Hepatocyte (in vitro differentiated cells): ENCODE results near the gene LRRK2.

Experiments
- EZH2phosphoT487 ChIP-seq: fragments of 200-600 bp; sonication (generic); IDR thresholded peaks from one replicate; pipeline ENCODE4 v1.6.1; 2018; ENCODE audit warnings: antibody characterized with exemption, mild to moderate bottlenecking, low read depth, moderate library complexity; ENCODE audit not compliant: unreplicated experiment, severe bottlenecking
- TF ChIP-seq, protein P1 (sequence below): fragments of 200-600 bp; sonication (generic); IDR thresholded peaks from 2 replicates; pipeline ENCODE4 v1.5.1; 2016; ENCODE audit warnings: antibody characterized with exemption, mild to moderate bottlenecking; ENCODE audit not compliant: poor library complexity

DNA sequence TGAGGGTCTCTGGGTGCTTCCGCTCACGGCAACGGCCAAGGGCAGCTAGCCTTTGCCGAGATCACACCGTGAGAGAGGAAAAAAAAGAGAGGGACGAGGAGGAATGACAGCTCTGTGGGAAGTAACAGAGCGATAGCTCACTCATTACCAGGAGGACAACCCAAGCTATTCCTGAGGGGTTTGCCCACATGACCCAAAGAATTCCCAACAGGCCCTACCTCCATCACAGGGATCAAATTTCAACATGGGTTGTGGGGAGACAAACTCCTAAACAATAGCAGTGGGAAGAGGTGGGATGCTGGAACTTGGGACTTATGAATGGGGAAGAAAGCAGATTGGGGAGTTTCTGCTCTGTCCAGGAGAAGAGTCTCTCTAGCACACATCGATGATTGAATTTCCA is 180.6 kb downstream of the LRRK2 start:
- TF ChIP-seq, protein P1, sequence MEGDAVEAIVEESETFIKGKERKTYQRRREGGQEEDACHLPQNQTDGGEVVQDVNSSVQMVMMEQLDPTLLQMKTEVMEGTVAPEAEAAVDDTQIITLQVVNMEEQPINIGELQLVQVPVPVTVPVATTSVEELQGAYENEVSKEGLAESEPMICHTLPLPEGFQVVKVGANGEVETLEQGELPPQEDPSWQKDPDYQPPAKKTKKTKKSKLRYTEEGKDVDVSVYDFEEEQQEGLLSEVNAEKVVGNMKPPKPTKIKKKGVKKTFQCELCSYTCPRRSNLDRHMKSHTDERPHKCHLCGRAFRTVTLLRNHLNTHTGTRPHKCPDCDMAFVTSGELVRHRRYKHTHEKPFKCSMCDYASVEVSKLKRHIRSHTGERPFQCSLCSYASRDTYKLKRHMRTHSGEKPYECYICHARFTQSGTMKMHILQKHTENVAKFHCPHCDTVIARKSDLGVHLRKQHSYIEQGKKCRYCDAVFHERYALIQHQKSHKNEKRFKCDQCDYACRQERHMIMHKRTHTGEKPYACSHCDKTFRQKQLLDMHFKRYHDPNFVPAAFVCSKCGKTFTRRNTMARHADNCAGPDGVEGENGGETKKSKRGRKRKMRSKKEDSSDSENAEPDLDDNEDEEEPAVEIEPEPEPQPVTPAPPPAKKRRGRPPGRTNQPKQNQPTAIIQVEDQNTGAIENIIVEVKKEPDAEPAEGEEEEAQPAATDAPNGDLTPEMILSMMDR = no peak
- TF ChIP-seq EZH2phosphoT487 = no peak
